GM12875 (cell line): ENCODE data around the gene PDCD1.

ENCODE experiments used
- H3K4me3 ChIP-seq: one replicate; pipeline ENCODE4 v1.5.1; 2011; ENCODE audit warnings: low read depth, low read length, control low read depth
- TF ChIP-seq, protein P1 (sequence below): IDR thresholded peaks from 2 replicates; pipeline ENCODE4 v1.5.1; 2011; ENCODE audit warnings: low read depth, mild to moderate bottlenecking, control low read depth, inconsistent platforms, low read length, moderate library complexity, borderline replicate concordance; ENCODE audit not compliant: insufficient read depth

Gene PDCD1

DNA sequence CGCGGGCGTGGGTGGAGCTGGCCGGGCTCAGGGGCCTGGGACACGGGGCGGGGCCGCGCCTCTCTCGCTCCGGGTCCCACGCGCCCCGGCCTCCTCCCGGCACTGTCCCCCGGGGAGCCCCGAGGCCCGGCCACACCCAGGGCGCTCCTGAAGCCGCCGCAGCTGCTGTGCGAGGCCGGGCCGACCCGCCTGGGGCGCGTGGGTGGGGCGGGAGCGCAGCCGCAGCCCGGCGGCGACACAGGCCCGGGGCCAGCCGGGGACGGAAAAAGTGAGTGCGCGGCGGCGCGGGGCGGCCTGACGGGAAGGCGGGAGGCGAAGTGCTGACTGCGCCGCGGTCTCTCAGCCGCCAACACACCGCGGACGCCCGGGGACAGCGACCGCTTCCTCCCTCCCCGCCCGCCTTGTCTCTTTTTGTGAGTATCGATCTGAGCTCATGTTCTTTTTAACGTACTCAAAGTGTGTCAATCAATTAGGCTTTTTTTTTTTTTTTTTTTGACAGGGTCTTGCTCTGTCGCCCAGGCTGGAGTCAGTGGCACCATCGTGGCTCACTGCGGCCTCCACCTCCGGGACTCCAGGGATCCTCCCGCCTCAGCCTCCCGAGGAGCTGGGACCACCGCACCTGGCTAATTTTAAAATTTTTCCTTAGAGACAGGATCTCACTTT lies 14.5 kb downstream of the PDCD1 start:
- H3K4me3 ChIP-seq = peak overlapping the region; percentile 41
- TF ChIP-seq, protein P1, sequence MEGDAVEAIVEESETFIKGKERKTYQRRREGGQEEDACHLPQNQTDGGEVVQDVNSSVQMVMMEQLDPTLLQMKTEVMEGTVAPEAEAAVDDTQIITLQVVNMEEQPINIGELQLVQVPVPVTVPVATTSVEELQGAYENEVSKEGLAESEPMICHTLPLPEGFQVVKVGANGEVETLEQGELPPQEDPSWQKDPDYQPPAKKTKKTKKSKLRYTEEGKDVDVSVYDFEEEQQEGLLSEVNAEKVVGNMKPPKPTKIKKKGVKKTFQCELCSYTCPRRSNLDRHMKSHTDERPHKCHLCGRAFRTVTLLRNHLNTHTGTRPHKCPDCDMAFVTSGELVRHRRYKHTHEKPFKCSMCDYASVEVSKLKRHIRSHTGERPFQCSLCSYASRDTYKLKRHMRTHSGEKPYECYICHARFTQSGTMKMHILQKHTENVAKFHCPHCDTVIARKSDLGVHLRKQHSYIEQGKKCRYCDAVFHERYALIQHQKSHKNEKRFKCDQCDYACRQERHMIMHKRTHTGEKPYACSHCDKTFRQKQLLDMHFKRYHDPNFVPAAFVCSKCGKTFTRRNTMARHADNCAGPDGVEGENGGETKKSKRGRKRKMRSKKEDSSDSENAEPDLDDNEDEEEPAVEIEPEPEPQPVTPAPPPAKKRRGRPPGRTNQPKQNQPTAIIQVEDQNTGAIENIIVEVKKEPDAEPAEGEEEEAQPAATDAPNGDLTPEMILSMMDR = peak; percentile 25; the same call in 1 of the 2 replicates

DNA sequence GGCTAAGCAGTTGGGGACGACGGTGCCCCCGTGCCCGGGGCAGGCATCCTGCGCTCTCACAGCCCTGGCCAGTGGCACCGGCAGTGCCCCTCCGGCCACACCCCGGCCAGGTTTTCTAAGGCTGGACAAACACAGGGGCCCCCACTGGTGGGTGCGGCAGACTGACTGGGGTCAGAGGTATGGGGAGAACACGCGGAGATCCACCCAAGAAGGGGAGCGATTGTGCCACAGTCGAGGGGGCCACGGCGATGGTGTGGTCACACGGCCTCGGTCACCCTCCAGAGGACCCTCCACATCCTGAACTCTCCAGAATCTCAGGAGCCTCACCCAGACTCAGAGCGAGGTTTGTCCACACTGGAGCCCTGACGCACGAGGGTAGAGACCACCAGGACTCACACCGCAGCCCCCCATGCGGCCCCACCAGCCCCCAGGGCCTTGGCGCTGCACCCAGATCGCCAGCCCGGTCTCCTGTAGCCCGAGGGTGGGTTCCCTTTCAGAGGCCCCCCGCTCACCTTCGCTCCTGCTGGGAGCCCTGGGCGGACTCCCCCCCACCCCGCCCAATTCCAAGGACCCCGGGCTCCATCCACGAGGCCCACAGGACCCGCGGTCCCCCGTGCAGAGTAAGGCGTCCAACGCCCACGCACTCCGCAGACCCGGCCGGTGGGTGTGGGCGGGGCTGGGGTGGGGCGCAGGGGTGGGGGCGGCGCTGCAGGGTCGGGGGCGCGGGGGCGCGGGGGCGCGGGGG lies 15.2 kb downstream of the PDCD1 start:
- H3K4me3 ChIP-seq = peak overlapping the region; percentile 42
- TF ChIP-seq, protein P1 = no peak

DNA sequence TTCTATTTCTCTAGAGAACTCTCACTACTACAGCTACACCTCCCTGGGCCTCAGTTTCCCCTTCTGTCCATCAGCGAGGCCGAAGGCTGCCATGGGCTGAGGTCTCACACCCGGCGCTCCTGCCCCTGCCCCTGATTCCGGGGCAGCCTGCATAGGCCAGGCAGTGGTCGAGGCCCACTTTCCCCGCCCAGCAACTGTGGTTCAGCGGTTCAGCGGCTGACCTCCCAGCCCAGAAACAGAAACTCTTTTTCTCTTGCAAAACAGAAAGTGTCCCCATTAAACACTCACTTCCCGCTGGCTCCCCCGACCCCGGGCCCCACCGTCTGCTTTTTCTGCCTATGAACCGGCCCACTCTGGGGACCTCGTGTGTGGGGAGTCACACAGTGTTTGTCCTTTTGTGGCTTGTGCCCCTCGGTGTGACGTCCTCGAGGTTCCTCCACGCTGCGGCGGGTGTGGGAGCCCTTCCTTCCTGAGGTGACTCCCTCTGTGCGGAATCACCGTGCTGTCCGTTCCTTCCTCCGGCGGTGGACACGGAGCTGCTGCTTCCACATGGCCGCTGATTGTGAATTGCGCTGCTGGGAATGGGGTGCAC lies 16.0 kb downstream of the PDCD1 start:
- TF ChIP-seq, protein P1 = no peak
- H3K4me3 ChIP-seq = peak overlapping the region; percentile 42

DNA sequence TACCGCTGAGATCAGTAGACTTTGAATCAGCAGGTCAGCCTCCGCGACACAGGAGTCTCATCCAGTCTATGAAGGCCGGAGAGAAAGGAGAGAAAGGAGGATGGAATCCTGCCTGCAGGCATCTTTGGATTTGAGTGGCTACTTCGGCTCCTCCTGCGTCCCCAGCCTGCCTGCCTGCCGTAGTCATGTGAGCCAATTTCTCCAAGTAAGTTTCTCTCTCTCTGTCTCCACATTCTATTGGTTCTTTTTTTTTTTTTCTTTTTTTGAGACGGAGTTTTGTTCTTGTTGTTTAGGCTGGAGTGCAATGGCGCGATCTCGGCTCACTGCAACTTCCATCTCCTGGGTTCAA lies 16.7 kb downstream of the PDCD1 start:
- TF ChIP-seq, protein P1 = no peak
- no peak overlapping the region for H3K4me3 ChIP-seq

DNA sequence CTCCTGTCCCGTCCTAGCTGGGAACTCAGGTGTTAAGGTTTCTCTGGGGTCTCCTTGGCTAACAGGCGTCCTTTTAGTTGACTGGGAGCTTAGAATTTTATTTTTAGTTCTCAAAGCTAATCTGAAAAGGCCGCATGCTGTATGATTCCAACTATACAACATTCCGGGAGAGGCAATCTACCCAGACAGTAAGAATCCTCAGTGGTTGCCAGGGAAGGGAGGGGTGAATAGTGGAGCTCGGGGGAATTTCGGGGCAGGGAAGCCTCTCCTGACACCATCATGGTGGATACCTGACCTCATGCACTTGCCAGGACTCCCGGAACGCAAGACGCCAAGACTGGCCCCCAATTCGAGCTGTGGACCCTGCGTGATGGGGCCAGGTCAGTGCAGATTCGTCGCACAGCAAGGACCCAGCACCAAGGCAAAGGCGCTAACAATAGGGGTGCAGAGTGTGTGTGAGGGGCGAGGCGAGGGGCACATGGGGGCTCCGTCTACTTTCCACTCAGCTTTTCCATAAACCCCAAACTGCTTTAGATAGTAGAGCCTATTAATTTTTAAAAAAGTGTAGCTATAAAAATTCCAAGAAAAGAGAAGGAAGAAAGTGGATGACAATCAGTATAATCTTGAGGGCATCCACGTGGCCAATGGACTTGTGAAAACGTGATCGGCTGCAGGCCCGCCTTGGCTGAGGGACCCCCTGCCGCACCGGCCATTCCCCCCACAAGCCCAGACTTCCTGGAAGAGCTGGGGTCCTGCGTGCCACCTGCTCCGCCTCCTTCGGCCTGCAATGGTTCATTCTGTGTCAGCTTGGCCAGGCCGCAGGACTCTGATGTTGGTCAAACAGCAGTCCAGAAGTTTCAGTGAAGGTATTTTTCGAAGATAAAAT lies 17.3 kb downstream of the PDCD1 start:
- TF ChIP-seq, protein P1 = no peak
- H3K4me3 ChIP-seq = no peak overlapping the region

DNA sequence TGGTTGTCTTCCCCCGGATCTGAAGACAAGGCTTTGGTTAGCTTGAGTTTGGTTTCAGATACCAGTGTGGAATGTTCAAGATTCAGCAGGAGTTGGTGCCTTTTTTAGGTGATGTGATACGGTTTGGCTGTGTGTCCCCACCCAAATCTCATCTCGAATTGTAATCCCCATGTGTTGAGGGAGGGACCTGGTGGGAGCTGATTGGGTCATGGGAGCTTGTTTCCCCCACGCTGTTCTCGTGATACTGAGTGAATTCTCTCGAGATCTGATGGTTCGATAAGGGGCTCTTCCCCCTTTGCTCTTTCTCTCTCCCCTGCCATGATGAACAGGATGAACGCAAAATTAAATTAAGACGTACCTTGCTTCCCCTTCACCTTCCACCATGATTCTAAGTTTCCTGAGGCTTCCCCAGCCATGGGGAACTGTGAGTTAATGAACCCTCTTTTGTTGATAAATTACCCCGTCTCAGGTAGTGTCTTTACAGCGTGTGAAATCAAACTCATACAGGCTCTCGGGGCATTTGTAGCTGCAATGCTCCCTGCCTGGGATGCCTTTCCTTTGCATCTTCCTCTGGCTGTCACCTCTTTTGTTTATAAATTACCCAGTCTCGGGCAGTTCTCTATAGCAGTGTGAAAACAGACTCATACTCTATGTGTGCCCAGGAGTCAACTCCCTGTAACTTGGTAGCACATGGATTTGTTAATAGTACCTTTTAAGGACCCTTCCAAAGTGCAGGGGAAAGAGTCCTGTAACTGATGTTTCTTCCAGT lies 21.3 kb downstream of the PDCD1 start:
- no peak overlapping the region for H3K4me3 ChIP-seq
- TF ChIP-seq, protein P1 = no peak
